Fibroblast of the aortic adventitia (primary cell): Measurements from ENCODE around the gene ADAMTS12. TPM values are rescaled to one million over a fixed set of nuclear protein-coding genes. Genes with fewer than 3 reads are reported as not detected.
A peak's percentile ranks its signal among the peaks of the same experiment; 100 is the strongest.

Experiments
- DNase-seq: peaks from one replicate; pipeline ENCODE4 v3.0.0-alpha.2; 2010; ENCODE audit warnings: low read depth
- H3K4me3 ChIP-seq: 2 replicates; pipeline ENCODE4 v1.5.1; 2011; ENCODE audit warnings: low read depth, mild to moderate bottlenecking, control low read depth, low read length, moderate library complexity
- total RNA-seq: library from RNA; depleted of rRNA; stranded (reverse); fragments of >200 nt; gene quantifications from 2 replicates; pipeline ENCODE4 v1.2.3, GENCODE V29; 2012; ENCODE audit warnings: low replicate concordance
- TF ChIP-seq, protein P1 (sequence below): IDR thresholded peaks from 2 replicates; pipeline ENCODE4 v1.5.1; 2011; ENCODE audit warnings: mild to moderate bottlenecking, low read length, control low read depth, inconsistent platforms; ENCODE audit not compliant: insufficient read depth

The ADAMTS12 gene
- total RNA-seq, 1 donor, result 13.0 TPM

DNA sequence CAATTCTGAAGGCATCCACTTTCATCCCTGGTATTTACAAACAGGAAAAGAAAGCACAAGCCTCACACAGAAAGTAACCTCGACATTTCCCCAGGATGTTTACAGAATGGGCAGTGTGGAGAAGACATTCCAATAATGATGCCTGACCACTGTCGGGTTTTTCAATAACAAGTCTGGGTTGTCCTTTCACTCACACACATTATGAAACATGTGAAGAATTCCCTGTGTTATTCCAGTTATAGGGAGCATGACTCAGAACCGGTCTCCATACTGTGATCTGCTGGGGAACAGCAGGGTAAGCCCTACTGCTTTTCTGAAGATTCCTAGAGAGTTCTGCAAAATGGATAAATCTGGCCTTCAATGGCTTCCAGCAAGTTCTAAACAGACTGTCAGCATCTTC lies 155.3 kb downstream of the ADAMTS12 start:
- H3K4me3 ChIP-seq, result no peak overlapping the region
- TF ChIP-seq, protein P1, sequence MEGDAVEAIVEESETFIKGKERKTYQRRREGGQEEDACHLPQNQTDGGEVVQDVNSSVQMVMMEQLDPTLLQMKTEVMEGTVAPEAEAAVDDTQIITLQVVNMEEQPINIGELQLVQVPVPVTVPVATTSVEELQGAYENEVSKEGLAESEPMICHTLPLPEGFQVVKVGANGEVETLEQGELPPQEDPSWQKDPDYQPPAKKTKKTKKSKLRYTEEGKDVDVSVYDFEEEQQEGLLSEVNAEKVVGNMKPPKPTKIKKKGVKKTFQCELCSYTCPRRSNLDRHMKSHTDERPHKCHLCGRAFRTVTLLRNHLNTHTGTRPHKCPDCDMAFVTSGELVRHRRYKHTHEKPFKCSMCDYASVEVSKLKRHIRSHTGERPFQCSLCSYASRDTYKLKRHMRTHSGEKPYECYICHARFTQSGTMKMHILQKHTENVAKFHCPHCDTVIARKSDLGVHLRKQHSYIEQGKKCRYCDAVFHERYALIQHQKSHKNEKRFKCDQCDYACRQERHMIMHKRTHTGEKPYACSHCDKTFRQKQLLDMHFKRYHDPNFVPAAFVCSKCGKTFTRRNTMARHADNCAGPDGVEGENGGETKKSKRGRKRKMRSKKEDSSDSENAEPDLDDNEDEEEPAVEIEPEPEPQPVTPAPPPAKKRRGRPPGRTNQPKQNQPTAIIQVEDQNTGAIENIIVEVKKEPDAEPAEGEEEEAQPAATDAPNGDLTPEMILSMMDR, result no peak
- DNase-seq, result peak; percentile 65

DNA sequence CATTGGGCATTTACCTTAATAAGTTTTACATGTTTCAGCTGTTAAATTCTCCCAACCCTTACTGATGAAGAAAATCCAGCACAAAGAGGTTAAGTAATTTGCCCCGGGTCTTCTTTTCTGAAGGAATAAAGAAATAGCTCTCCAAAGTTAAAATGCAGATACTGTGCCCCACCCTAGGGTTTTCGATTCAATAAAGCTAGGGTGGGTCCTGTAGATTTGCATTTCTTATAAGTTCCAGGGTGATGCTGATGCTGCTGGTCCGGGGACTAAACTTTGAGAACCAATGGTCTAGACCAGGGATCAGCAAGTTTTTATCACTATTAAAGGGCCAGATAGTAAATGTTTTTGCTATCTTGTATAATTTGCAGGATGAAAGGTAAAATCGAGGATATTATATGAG lies 156.7 kb downstream of the ADAMTS12 start:
- DNase-seq, result no peak
- TF ChIP-seq, protein P1, result no peak

DNA sequence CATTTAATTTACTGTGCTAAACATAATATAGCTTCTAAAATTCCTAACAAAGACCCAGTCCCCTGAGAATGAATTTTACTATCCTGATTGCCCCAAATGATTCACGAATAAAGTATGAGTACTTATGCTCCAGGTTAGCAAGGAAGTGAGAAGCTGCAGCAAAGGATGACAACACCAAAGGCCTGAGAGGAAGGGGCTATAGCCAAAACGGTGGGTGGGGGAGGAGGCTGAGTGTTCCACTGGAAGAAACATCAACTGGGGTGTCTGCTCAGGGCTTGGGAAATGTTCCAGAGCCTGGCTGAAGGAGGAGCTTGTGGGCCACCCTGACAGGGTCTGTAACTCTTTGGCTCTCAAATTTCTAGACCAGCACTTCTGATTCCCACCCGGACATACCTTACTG lies 157.3 kb downstream of the ADAMTS12 start:
- H3K4me3 ChIP-seq, result no peak overlapping the region
- TF ChIP-seq, protein P1, result no peak
- DNase-seq, result peak; percentile 45

More for the DNA sequence above, 156.7 kb downstream of the ADAMTS12 start:
- H3K4me3 ChIP-seq, result no peak overlapping the region

DNA sequence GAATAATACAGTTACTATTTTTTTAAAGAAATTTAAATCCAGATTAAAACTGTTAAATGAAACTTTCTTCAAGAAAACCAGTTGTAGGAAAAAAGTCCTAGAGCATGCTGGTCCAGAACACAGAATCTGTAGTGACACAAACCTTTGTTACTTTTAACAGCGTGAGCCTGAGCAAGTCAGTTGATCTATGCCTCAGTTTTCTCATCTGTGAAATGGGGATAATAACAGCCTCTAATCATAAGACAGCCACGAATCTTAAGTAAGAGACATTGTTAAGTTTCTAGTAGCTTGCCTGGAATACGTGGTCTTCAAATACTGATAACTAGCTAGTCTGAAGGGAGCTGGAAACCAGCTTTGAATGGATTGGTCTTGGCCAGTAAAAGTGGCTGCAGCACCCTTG lies 158.6 kb downstream of the ADAMTS12 start:
- TF ChIP-seq, protein P1, result no peak
- H3K4me3 ChIP-seq, result no peak overlapping the region
- no peak for DNase-seq

DNA sequence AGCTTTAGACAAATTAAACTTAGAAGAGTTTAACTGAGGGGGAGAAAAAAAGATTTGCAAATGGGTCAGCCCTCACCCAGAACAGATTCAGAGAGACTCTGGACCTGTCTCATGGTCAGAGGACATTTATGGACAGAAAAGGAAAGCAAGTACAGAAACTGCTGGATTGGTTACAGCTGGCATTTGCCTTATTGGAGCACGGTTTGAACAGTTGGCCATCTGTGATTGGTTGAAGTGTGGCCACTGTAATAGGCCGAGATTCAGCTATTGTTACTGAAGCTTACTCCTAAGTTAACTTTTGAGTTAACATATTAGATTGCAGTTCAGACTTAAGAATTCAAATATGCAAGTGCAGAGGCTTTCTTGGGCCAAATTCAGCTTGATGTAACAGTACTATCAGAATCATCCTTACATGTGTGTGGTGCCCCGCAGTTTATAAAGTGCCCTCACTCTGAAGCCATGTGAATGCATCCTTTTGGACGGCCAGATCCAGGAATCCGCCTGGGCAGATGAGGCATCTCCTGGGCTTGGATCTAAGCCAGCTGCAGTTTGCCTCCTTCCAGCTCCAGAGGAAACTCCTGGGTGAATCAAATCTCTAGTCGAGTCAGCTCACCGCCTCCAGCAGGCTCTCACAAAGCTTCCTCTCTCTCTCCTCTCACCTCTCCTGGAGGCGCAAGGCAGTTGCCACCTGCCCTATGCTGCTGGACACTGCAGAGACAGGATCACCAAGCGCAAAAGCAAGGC lies 165.2 kb downstream of the ADAMTS12 start:
- peak; percentile 87 for DNase-seq
- H3K4me3 ChIP-seq, result no peak overlapping the region

DNA sequence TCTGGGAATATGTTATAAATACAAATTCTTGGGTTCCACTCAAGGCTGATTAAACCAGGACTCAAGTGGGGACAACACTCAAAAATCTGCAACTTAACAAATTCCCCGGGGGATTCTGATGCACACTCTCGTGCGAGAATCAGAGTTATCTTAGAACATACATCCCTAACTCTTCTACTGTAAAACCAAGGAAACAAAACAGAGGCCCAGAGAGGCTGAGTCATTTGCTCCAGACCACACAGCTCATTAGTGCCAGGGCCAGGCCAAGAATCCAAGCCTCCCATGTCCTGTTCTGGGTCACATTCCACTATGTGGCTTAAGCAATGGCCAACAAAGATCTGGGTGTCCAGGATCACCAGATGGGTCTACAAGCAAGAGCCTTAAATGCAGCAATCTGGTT lies 166.0 kb downstream of the ADAMTS12 start:
- peak; percentile 70 for DNase-seq
- TF ChIP-seq, protein P1, result no peak
- H3K4me3 ChIP-seq, result no peak overlapping the region

More for the DNA sequence above, 165.2 kb downstream of the ADAMTS12 start:
- TF ChIP-seq, protein P1, result no peak
